Measurements from ENCODE around the gene ICAM1. TPM values are rescaled to one million over a fixed set of nuclear protein-coding genes. Genes with fewer than 3 reads are reported as not detected.

The ICAM1 gene
- polyA plus RNA-seq, 1 donor (not counting 4 experiments of a cell fraction or from before 2014, with no cell fraction given), result 0.30 TPM

DNA sequence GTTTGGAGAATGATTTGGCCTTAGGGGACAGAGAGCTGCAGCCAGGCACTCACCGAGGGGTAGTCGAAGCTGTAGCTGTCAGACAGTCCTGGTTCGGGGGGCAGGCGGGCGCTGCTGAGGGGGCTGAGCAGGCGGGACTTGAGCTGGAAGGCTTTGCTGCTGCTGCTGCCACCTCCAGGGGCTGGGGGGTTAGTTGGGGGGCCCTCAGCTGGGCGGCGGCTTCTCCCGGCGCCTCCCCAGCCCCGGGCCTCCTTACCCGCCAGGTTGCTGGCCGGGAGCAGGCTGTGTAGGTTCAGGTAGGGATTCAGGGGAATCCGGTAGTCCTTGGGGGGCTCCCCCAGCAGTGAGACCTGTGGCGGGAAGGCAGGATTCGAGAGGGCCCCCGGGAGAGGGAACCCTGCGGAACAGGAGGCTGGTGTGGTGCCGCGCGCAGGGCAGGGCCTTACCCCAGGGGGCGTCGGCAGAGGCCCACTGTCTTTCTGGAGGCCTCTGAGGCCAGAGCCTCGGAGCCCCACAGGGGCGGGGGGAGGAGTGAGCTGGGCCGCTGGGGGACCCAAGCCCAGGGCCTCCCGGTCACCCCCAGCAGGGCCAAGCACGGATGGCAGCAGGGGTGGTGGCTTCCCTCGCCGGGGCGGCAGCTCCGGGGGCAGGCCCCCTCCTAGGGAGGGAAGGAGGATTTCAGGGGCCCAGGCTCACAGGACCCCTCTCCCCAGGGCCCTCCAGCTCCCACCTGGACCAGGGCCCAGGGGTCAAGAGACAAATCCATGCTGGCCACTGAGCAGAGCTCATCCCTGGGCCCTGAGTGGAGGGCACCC lies 49.9 kb downstream of the ICAM1 start:
- Histone ChIP-seq H3K4me1 (ENCODE audit: control insufficient read depth, extremely low read depth, insufficient read depth, low read length) (peaks cover 4% of the 10 kb centered on the region), H3K79me2 (ENCODE audit: control insufficient read depth, insufficient read depth, low read length) (no peaks in the 10 kb centered on the region), H3K4me2 (ENCODE audit: control insufficient read depth, extremely low read depth, insufficient read depth, low read depth, low read length) (no peak overlapping the region), H3K36me3 (ENCODE audit: control insufficient read depth in 2 of 2, extremely low read depth in 1 of 2, insufficient read depth in 2 of 2, low read length in 2 of 2) (peaks cover 22 to 28% of the 10 kb centered on the region in 2 experiments), H3K9me3 (ENCODE audit: control insufficient read depth, low read depth, low read length) (no peaks in the 10 kb centered on the region), H3K27me3 (ENCODE audit: control insufficient read depth, extremely low read depth, insufficient read depth, low read length) (no peaks in the 10 kb centered on the region), H3K9me1 (ENCODE audit: control insufficient read depth, extremely low read depth, insufficient read depth, low read length) (no peaks in the 10 kb centered on the region), H3K27ac (ENCODE audit: control insufficient read depth, insufficient read depth, low read length) (no peak overlapping the region), H3K4me3 (ENCODE audit: control insufficient read depth in 2 of 3, extremely low read depth in 1 of 3, insufficient read depth in 2 of 3, low read depth in 1 of 3, low read length in 3 of 3) (no peak overlapping the region), H2AFZ (ENCODE audit: control insufficient read depth, low read length) (no peak overlapping the region), H4K20me1 (ENCODE audit: control insufficient read depth, extremely low read depth, insufficient read depth, low read length) (no peaks in the 10 kb centered on the region), H3K9ac (ENCODE audit: control insufficient read depth, extremely low read depth, insufficient read depth, low read length) (no peak overlapping the region)
- dilution Hi-C loops (cut with MboI; ENCODE audit: extremely low pct_ligation_motif_present, low sequenced_read_pairs), result no loop called here
- DNase-seq (ENCODE audit: low read depth, low spot score), result no peak
- TF ChIP-seq EZH2 (IDR thresholded peaks at IDR 0.05; ENCODE audit: low read length) (no peak), CTCF (optimal IDR thresholded peaks at IDR 0.05 in 1 of 3, IDR thresholded peaks at IDR 0.05 in 1 of 3, conservative IDR thresholded peaks at IDR 0.05 in 1 of 3; ENCODE audit: extremely low read depth in 1 of 3, insufficient read depth in 2 of 3, low read length in 3 of 3) (no peak)
- no peak for FAIRE-seq

DNA sequence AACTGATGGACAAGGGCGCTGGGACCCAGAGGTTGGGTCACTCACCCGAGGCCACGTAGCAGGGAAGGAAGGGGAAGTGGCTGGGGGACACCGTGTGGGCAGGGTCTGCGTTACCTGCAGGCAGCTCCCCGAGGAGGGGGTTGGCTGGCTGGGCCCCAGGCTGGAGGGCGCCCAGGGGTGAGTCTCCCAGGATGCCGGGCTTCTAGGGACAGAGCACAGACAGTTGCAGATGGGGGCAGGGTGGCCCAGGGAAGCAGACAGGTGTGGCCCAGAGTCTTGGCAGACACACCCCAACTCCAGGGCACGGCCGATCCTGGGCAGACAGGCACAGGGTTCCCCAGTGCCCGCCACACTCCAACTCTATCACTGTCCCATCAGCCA lies 50.5 kb downstream of the ICAM1 start:
- FAIRE-seq, result no peak
- Histone ChIP-seq H2AFZ (ENCODE audit: control insufficient read depth, low read length) (no peak overlapping the region), H3K4me2 (ENCODE audit: control insufficient read depth, extremely low read depth, insufficient read depth, low read depth, low read length) (no peak overlapping the region), H4K20me1 (ENCODE audit: control insufficient read depth, extremely low read depth, insufficient read depth, low read length) (no peaks in the 10 kb centered on the region), H3K9ac (ENCODE audit: control insufficient read depth, extremely low read depth, insufficient read depth, low read length) (no peak overlapping the region), H3K4me1 (ENCODE audit: control insufficient read depth, extremely low read depth, insufficient read depth, low read length) (no peaks in the 10 kb centered on the region), H3K79me2 (ENCODE audit: control insufficient read depth, insufficient read depth, low read length) (no peaks in the 10 kb centered on the region), H3K27ac (ENCODE audit: control insufficient read depth, insufficient read depth, low read length) (no peak overlapping the region), H3K9me1 (ENCODE audit: control insufficient read depth, extremely low read depth, insufficient read depth, low read length) (no peaks in the 10 kb centered on the region), H3K27me3 (ENCODE audit: control insufficient read depth, extremely low read depth, insufficient read depth, low read length) (no peaks in the 10 kb centered on the region), H3K4me3 (ENCODE audit: control insufficient read depth in 2 of 3, extremely low read depth in 1 of 3, insufficient read depth in 2 of 3, low read depth in 1 of 3, low read length in 3 of 3) (no peak overlapping the region), H3K36me3 (ENCODE audit: control insufficient read depth in 2 of 2, extremely low read depth in 1 of 2, insufficient read depth in 2 of 2, low read length in 2 of 2) (peaks cover 22 to 30% of the 10 kb centered on the region in 2 experiments), H3K9me3 (ENCODE audit: control insufficient read depth, low read depth, low read length) (no peaks in the 10 kb centered on the region)
- TF ChIP-seq EZH2 (IDR thresholded peaks at IDR 0.05; ENCODE audit: low read length) (no peak), CTCF (optimal IDR thresholded peaks at IDR 0.05 in 1 of 3, IDR thresholded peaks at IDR 0.05 in 1 of 3, conservative IDR thresholded peaks at IDR 0.05 in 1 of 3; ENCODE audit: extremely low read depth in 1 of 3, insufficient read depth in 2 of 3, low read length in 3 of 3) (no peak)
- dilution Hi-C loops (cut with MboI; ENCODE audit: extremely low pct_ligation_motif_present, low sequenced_read_pairs), result no loop called here
- DNase-seq (ENCODE audit: low read depth, low spot score), result no peak
